ENCODE data around the gene TOLLIP. TPM values are rescaled to one million over a fixed set of nuclear protein-coding genes. Genes with fewer than 3 reads are reported as not detected.
"Not testable (repeated sequence)": the region's sequence is repeated elsewhere in the genome, so short reads cannot be mapped to it uniquely, and the experiment has no call there.

TOLLIP gene
- total RNA-seq, 2 experiments from 2014 or later = 35.3 to 35.6 TPM

GRCh38 chr11:1254086-1254648, 55.3 kb downstream of the TOLLIP start:
- H3K9me3 Mint-ChIP-seq = peaks cover 9% of the 10 kb centered on the region
- no peaks in the 10 kb centered on the region for H3K36me3 Mint-ChIP-seq (ENCODE audit: low read depth)
- ChIA-PET CTCF (no interaction called here), POLR2A (no interaction called here)
- H3K4me3 Mint-ChIP-seq = no peak overlapping the region
- DNase-seq = no peak
- no peaks in the 10 kb centered on the region for H3K27me3 Mint-ChIP-seq
- no peak overlapping the region for H3K27ac Mint-ChIP-seq
- H3K4me1 Mint-ChIP-seq = no peaks in the 10 kb centered on the region

GRCh38 chr11:1253103-1253485, 56.3 kb downstream of the TOLLIP start:
- ChIA-PET CTCF (interaction anchor here (0.9 kb wide), 1 partner anchor 59 kb away, joined by 3 read pairs; no protein-coding TSS in a partner anchor), POLR2A (no interaction called here)
- Mint-ChIP-seq H3K4me1 (no peaks in the 10 kb centered on the region), H3K27ac (no peak overlapping the region), H3K4me3 (no peak overlapping the region), H3K9me3 (peaks cover 9% of the 10 kb centered on the region), H3K27me3 (no peaks in the 10 kb centered on the region), H3K36me3 (ENCODE audit: low read depth) (no peaks in the 10 kb centered on the region)
- no peak for DNase-seq

- no peaks in the 10 kb centered on the region for H3K27me3 Mint-ChIP-seq
- no peak for DNase-seq
- ChIA-PET POLR2A (no interaction called here), CTCF (interaction anchor here (0.9 kb wide), 1 partner anchor 59 kb away, joined by 3 read pairs; no protein-coding TSS in a partner anchor)
- no peaks in the 10 kb centered on the region for H3K36me3 Mint-ChIP-seq (ENCODE audit: low read depth)
- no peaks in the 10 kb centered on the region for H3K4me1 Mint-ChIP-seq
- H3K27ac Mint-ChIP-seq = no peak overlapping the region
- H3K9me3 Mint-ChIP-seq = peaks cover 9% of the 10 kb centered on the region
- H3K4me3 Mint-ChIP-seq = no peak overlapping the region
Measured at GRCh38 chr11:1252371-1253102, 56.9 kb downstream of the TOLLIP start.

GRCh38 chr11:1251236-1251770, 58.1 kb downstream of the TOLLIP start:
- Mint-ChIP-seq H3K4me1 (no peaks in the 10 kb centered on the region), H3K4me3 (no peak overlapping the region), H3K27ac (peak overlapping the region; percentile 25), H3K36me3 (ENCODE audit: low read depth) (peaks cover 2% of the 10 kb centered on the region), H3K27me3 (no peaks in the 10 kb centered on the region), H3K9me3 (peaks cover 12% of the 10 kb centered on the region)
- CTCF ChIA-PET = no interaction called here
- DNase-seq = no peak
- POLR2A ChIA-PET = no interaction called here

- H3K27me3 Mint-ChIP-seq; DNase-seq; H3K4me1 Mint-ChIP-seq; POLR2A ChIA-PET; H3K36me3 Mint-ChIP-seq (ENCODE audit: low read depth); H3K27ac Mint-ChIP-seq; CTCF ChIA-PET; H3K4me3 Mint-ChIP-seq: not testable (repeated sequence)
- H3K9me3 Mint-ChIP-seq = peaks cover 13% of the 10 kb centered on the region
Measured at GRCh38 chr11:1250411-1250810, 59.0 kb downstream of the TOLLIP start.

GRCh38 chr11:1248951-1249350, 60.5 kb downstream of the TOLLIP start:
- H3K36me3 Mint-ChIP-seq (ENCODE audit: low read depth); POLR2A ChIA-PET; H3K27ac Mint-ChIP-seq; H3K27me3 Mint-ChIP-seq; CTCF ChIA-PET; DNase-seq; H3K4me3 Mint-ChIP-seq; H3K4me1 Mint-ChIP-seq: not testable (repeated sequence)
- peaks cover 13% of the 10 kb centered on the region for H3K9me3 Mint-ChIP-seq

GRCh38 chr11:1247026-1247425, 62.4 kb downstream of the TOLLIP start:
- H3K27me3 Mint-ChIP-seq; POLR2A ChIA-PET; H3K27ac Mint-ChIP-seq; H3K4me3 Mint-ChIP-seq; DNase-seq; H3K36me3 Mint-ChIP-seq (ENCODE audit: low read depth); CTCF ChIA-PET; H3K4me1 Mint-ChIP-seq: not testable (repeated sequence)
- H3K9me3 Mint-ChIP-seq = peaks cover 10% of the 10 kb centered on the region

GRCh38 chr11:1246301-1246700, 63.1 kb downstream of the TOLLIP start:
- POLR2A ChIA-PET; H3K36me3 Mint-ChIP-seq (ENCODE audit: low read depth); H3K4me1 Mint-ChIP-seq; H3K4me3 Mint-ChIP-seq; H3K27ac Mint-ChIP-seq; DNase-seq; H3K9me3 Mint-ChIP-seq; H3K27me3 Mint-ChIP-seq: not testable (repeated sequence)
- CTCF ChIA-PET = interaction anchor here (0.6 kb wide), 1 partner anchor 113 kb away, joined by 3 read pairs; no protein-coding TSS in a partner anchor

GRCh38 chr11:1245717-1246116, 63.7 kb downstream of the TOLLIP start:
- CTCF ChIA-PET = interaction anchor here (0.6 kb wide), 1 partner anchor 113 kb away, joined by 3 read pairs; no protein-coding TSS in a partner anchor
- H3K4me3 Mint-ChIP-seq; POLR2A ChIA-PET; H3K9me3 Mint-ChIP-seq; H3K27me3 Mint-ChIP-seq; H3K27ac Mint-ChIP-seq; H3K4me1 Mint-ChIP-seq; DNase-seq; H3K36me3 Mint-ChIP-seq (ENCODE audit: low read depth): not testable (repeated sequence)

- H3K4me3 Mint-ChIP-seq; H3K4me1 Mint-ChIP-seq; H3K36me3 Mint-ChIP-seq (ENCODE audit: low read depth); CTCF ChIA-PET; H3K9me3 Mint-ChIP-seq; DNase-seq; POLR2A ChIA-PET; H3K27me3 Mint-ChIP-seq: not testable (repeated sequence)
- peak overlapping the region; percentile 41 for H3K27ac Mint-ChIP-seq
Measured at GRCh38 chr11:1244557-1244956, 64.9 kb downstream of the TOLLIP start.

GRCh38 chr11:1243521-1243920, 65.9 kb downstream of the TOLLIP start:
- POLR2A ChIA-PET; H3K9me3 Mint-ChIP-seq; H3K4me1 Mint-ChIP-seq; CTCF ChIA-PET; H3K27ac Mint-ChIP-seq; H3K36me3 Mint-ChIP-seq (ENCODE audit: low read depth); H3K4me3 Mint-ChIP-seq; DNase-seq; H3K27me3 Mint-ChIP-seq: not testable (repeated sequence)

GRCh38 chr11:1242751-1243150, 66.7 kb downstream of the TOLLIP start:
- H3K27ac Mint-ChIP-seq; POLR2A ChIA-PET; H3K36me3 Mint-ChIP-seq (ENCODE audit: low read depth); H3K9me3 Mint-ChIP-seq; H3K4me1 Mint-ChIP-seq; DNase-seq; H3K4me3 Mint-ChIP-seq; CTCF ChIA-PET; H3K27me3 Mint-ChIP-seq: not testable (repeated sequence)

- DNase-seq = no peak
- POLR2A ChIA-PET = no interaction called here
- Mint-ChIP-seq H3K4me3 (no peak overlapping the region), H3K9me3 (peaks cover 3% of the 10 kb centered on the region), H3K27ac (no peak overlapping the region), H3K36me3 (ENCODE audit: low read depth) (peaks cover 2% of the 10 kb centered on the region), H3K27me3 (no peaks in the 10 kb centered on the region), H3K4me1 (no peaks in the 10 kb centered on the region)
- CTCF ChIA-PET = no interaction called here
Measured at GRCh38 chr11:1242289-1242688, 67.1 kb downstream of the TOLLIP start.

GRCh38 chr11:1241706-1242105, 67.7 kb downstream of the TOLLIP start:
- Mint-ChIP-seq H3K4me1 (no peaks in the 10 kb centered on the region), H3K27me3 (no peaks in the 10 kb centered on the region), H3K27ac (no peak overlapping the region), H3K4me3 (no peak overlapping the region), H3K9me3 (peaks cover 3% of the 10 kb centered on the region), H3K36me3 (ENCODE audit: low read depth) (peaks cover 2% of the 10 kb centered on the region)
- DNase-seq = no peak
- CTCF ChIA-PET = no interaction called here
- POLR2A ChIA-PET = no interaction called here
